Middle frontal gyrus (tissue), 1 donor: ENCODE measurements around the gene FSTL3.

Experiments
- DNase-seq: peaks from one replicate; pipeline ENCODE4 v3.0.0-alpha.2; 2015; ENCODE audit warnings: low spot score; ENCODE audit errors: extremely low spot score

FSTL3 gene

GRCh38 chr19:645912-646778 is 30.0 kb upstream of the FSTL3 start:
- no peak for DNase-seq

- no peak for DNase-seq
Observed at GRCh38 chr19:646779-647565, 29.2 kb upstream of the FSTL3 start.

- no peak for DNase-seq
Observed at GRCh38 chr19:647566-648284, 28.5 kb upstream of the FSTL3 start.

GRCh38 chr19:648305-648704 is 27.9 kb upstream of the FSTL3 start:
- DNase-seq: no peak

- DNase-seq: no peak
Observed at GRCh38 chr19:648904-649801, 27.0 kb upstream of the FSTL3 start.

GRCh38 chr19:650121-650520 is 26.1 kb upstream of the FSTL3 start:
- no peak for DNase-seq

DNA sequence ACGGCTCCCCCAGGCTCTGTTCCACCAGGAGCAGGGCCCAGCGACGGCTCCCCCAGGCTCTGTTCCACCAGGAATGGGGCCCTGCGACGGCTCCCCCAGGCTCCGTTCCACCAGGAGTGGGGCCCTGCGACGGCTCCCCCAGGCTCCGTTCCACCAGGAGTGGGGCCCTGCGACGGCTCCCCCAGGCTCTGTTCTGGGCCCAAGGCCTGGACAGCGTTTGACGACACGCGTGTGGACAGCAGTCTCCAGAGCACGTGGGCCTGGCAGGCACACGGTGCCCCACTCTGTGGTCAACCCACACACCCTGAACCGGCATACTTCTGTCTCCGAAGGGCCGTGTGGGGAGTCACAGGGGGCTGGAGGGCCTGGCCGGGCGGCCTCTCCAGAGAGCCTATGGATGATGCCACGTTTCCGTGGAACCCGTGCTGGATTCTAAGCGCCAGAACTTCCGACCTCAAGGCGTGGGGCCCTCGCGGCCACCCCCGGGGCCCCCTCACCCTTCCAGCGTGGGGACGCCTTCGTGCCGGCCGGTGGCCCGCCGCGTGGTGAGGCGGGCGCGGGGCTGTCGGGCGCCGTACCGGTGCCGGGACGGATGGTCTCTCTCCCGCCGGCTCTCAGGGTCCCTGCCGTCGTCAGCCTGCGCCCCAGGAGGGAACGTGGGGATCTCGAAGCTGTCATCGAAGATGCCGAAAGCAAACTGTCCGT is 24.9 kb upstream of the FSTL3 start:
- DNase-seq: no peak

GRCh38 chr19:651991-652390 is 24.2 kb upstream of the FSTL3 start:
- DNase-seq: no peak

GRCh38 chr19:652467-653389 is 23.5 kb upstream of the FSTL3 start:
- DNase-seq: no peak

DNA sequence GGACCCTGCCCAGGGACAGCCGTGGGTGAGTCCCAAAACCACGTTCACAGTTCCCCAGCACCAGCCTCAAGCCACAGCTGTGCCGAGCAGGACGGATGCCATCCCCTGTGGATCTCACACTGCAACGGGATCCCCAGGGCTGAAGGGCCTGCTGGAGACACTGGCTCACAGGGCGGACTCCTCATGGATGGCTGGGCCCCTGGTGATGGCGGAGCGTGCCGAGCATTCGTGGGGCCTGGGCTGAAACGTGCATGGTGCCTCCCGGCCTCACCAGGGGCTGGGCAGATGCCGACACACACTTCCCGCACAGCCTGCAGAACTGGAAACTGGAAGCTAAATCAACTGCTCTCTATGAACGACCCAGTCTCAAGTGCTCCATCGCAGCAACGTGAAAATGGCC is 22.8 kb upstream of the FSTL3 start:
- DNase-seq: no peak

DNA sequence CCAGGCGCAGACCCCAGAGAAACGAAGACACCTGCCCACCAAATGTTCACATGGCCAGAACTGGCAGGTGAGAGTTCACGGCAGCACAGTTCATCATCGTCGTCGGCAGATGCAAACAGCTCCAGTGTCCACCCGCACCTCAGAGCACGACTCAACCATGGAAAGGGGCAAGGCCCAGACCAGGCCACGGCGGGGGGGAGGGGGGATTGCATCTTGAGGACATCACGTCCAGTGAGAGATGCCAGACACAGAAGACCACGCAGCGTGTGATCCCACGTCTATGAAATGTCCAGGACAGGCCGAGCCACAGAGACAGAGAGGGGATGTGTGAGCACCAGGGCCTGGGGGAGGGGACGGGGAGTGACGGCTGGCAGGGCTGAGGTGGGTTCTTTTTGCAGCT is 20.5 kb upstream of the FSTL3 start:
- no peak for DNase-seq

GRCh38 chr19:656751-657559 is 19.2 kb upstream of the FSTL3 start:
- no peak for DNase-seq

DNA sequence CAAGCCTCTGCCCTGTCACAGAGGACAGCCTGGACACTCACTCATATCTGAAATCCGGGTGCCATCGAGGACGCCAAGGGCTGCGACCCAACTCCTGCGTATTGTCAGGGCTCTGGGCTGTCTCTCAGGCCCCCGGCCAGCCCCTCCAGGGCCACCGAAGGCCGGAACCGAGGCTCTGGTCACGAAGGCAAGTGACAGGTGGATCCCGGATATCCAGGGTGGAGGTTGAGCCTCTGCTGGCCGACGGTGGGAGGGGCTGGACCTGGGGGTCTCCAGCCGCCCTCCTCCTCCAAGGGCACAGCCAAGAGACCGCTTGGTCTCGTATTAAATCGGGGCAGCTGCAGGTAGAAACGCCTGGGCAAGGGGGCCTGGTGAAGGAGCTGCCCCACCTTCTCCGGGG is 18.6 kb upstream of the FSTL3 start:
- DNase-seq: no peak

DNA sequence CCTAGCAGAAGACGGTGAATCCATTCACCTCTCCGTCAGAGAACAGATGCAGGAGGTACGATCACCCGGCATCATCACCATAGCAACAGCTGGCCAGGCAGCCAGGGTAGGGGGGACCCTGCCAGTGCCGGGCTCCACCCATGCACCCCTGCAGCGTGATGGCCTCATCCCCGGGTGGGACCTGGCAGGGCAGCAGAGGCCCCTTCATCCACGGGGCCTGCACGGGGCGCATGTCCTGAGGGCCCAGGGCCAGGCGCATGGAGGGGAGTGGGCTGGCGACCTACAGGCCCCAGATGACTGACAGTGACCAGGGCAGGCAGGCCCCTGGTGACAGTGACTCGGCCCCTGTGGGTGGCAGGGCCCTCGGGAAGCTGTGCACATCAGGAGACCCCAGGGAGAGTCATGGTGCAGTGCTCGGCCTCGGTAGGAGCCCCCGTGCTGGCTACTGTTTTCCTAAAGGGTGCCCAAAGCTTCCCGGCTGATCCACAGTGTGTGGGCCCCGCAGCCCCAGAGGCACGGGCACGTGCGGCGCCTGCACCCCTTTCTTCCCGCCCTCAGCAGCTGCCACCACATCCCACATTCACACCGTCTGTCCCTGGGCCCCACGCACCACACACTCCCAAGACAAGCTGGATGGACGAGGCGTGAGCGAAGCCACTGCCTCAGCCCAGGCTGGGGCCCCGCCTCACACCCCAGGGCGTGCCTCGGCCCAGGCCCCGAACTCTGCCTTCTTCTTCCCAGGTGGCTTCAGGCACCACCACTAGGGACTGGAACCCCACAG is 17.9 kb upstream of the FSTL3 start:
- no peak for DNase-seq

DNA sequence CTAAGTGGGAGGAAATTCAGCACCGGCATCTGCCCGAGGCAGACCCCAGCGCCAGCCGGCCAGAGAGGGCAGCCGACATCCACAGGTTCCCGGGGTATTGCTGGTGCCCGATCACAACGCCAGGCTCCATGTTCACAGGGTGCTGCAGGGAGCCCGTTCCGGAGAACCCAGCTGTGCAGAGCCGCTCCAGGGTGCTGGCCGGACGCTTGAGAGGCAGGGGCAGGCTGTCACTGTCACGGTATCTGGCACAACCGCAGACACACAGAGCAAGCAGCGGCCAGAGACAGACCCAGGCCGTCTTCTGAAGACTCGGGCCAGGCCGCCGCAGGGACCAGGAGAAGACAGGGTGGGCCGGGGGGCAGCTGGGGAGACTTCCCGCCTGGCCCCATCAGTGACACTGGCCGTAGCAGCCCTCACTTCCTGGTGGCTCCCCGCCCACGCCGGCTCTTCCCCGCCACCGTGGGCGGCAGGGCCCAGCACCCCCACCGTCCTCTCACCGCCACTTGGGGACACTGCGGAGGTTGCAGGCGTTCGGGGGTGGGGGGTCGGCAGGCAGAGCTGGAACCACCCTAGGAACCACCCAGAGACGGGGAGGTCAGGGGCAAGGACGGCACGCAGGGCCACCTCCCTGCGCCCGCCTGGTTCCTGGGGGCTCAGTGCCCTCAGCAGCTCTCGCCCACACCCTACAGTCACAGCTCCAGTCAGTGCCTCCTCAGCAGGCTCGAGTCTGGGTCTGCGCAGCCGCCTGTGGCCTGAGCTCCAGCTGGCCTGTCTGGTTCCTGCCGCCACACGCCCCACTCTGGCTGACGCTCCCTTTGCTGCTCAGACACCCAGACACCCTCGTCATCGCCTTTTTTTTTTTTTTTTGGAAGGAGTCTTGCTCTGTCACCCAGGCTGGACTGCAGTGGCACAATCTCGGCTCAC is 17.0 kb upstream of the FSTL3 start:
- no peak for DNase-seq

DNA sequence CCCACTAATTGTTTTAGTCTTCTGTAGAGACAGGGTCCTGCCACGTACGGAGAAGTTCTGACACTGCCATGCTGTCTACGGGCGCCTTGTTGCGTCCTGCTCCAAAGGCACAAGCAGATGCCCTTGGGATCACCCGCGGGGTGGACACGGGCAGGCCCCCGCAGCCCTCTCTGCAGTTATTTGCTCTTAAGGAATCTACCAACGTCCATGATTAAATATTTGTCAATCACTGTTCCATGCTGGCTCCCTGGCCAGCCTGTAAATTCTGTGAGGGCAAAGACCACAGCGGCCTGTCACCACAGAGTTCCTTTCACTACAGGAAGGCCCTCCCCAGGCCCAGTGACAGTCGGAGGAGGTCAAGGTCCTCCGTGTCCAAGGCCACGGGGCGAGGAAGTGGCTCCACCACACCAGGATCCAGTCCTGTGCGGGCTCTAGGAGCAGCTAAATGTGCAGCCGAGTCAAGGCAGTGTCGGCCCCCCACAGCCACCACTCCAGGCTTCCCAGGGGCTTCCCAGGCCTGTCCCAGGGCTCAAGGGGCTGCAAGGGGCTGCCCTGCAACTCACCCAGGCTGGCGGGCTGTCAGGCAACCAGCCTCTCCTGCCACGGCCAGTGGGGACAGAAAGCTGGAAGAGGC is 15.3 kb upstream of the FSTL3 start:
- DNase-seq: no peak
